ENCODE results near the gene RIMBP3C.
"Not testable (repeated sequence)": the region's sequence is repeated elsewhere in the genome, so short reads cannot be mapped to it uniquely, and the experiment has no call there.

The RIMBP3C gene, protein sequence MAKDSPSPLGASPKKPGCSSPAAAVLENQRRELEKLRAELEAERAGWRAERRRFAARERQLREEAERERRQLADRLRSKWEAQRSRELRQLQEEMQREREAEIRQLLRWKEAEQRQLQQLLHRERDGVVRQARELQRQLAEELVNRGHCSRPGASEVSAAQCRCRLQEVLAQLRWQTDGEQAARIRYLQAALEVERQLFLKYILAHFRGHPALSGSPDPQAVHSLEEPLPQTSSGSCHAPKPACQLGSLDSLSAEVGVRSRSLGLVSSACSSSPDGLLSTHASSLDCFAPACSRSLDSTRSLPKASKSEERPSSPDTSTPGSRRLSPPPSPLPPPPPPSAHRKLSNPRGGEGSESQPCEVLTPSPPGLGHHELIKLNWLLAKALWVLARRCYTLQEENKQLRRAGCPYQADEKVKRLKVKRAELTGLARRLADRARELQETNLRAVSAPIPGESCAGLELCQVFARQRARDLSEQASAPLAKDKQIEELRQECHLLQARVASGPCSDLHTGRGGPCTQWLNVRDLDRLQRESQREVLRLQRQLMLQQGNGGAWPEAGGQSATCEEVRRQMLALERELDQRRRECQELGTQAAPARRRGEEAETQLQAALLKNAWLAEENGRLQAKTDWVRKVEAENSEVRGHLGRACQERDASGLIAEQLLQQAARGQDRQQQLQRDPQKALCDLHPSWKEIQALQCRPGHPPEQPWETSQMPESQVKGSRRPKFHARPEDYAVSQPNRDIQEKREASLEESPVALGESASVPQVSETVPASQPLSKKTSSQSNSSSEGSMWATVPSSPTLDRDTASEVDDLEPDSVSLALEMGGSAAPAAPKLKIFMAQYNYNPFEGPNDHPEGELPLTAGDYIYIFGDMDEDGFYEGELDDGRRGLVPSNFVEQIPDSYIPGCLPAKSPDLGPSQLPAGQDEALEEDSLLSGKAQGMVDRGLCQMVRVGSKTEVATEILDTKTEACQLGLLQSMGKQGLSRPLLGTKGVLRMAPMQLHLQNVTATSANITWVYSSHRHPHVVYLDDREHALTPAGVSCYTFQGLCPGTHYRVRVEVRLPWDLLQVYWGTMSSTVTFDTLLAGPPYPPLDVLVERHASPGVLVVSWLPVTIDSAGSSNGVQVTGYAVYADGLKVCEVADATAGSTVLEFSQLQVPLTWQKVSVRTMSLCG (N-terminal part only)

DNA sequence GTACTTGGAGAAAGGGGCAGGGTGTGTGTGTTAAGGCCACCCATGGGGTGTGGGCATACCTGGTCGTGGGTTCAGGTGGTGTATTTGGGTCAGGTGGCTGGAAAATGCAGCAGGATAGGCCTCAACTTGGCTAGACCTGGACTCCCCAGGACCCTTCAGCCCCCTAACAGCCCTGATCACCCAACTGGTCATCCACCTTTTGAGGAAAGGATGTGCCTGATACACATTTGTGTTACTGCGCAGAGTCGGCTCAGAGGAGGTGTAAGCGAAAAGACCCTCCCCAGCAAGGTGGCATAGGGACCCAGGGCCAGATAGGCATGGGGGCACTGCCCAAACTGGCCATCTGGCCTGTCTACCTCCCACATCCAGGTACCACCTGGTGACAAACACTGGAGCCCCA, at the start of gene RIMBP3C:
Gene RIMBP3C, minus strand, starts transcription at position 101 of the 400 bp plus-strand sequence. CDS start 485 bp downstream, outside the sequence.
- not testable (repeated sequence) for FAIRE-seq

DNA sequence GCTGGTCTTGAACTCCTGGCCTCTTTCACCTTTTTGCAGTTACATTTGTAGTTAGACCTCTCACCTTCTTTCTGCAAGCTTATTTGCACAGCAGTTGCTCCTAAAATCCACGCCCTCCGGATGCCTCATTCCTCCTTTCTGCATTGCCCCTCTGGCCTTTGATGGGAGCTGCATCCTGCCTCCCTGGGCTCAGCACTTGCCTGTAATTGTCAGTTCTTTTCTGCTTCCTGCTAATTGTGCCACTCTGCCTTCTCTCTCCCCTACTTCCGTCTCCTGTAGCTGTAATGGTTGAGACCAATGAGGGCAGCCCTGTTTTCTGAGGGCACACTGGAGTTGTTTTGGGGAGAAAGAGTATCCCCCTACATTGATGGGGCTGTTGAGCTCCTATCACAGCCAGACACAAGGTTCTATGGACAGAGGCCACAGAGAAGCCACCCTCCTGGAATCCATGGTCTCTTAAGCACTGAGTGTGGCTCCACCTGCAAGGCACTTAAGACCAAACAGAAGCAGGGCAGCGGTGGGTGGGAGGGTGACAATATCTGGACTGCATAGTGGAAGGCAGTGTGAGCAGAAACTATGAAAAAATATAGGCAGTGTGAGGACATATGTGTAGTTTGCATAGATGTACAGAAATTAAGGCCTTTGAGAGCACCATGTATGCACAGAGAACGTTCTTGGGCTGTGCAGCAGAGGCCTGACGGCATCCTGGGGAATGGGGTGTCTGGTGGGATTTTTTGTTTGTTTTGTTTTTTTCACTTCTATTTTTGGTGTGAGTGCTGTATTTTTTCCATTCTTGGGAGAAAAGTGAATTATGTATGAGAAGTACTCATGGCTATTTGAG, 48.0 kb upstream of the RIMBP3C start:
- FAIRE-seq = no peak

DNA sequence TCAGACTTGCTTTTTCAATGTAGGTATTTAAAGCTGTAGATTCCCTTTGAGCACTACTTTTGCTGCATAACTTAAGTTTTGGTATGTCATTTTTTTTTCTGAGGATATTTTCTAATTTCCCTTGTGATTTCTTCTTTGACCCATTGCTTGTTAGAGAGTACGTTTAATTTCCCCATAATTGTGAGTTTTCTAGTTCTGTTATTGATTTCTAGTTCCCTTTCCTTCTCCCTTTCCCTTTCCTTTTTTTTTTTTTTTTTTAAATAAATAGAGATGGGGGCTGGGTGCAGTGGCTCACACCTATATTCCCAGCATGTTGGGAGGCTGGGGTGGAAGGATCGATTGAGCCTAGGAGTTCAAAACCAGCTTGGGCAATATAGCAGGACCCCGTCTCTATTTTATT, 47.0 kb upstream of the RIMBP3C start:
- no peak for FAIRE-seq

DNA sequence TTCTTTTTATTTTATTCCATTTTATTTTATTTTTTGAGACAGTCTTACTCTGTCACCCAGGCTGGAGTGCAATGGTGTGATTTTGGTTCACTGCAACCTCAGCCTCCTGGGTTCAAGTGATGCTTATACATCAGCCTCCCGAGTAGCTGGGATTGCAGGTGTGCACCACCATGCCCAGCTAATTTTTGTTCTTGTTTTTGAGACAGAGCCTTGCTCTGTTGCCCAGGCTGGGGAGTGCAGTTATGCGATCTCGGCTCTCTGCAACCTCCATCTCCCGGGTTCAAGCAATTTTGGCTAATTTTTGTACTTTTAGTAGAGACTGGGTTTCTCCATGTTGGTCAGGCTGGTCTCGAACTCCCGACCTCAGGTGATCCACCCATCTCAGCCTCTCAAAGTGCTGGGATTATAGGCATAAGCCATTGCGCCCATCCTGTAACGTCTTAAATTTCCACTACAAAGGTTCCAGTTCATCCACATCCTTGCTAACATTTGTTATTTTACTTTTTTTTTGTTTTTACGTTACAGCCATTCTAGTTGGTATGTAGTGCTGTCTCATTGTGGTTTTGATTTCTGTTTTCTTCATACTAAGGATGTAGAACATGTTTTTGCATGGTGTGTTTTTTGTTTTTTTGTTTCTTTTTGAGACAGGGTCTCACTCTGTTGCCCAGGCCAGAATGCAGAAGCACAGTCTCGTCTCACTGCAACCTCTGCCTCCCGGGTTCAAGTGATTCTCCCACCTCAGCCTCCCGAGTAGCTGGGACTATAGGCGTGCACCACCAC, 45.3 kb upstream of the RIMBP3C start:
- not testable (repeated sequence) for FAIRE-seq

DNA sequence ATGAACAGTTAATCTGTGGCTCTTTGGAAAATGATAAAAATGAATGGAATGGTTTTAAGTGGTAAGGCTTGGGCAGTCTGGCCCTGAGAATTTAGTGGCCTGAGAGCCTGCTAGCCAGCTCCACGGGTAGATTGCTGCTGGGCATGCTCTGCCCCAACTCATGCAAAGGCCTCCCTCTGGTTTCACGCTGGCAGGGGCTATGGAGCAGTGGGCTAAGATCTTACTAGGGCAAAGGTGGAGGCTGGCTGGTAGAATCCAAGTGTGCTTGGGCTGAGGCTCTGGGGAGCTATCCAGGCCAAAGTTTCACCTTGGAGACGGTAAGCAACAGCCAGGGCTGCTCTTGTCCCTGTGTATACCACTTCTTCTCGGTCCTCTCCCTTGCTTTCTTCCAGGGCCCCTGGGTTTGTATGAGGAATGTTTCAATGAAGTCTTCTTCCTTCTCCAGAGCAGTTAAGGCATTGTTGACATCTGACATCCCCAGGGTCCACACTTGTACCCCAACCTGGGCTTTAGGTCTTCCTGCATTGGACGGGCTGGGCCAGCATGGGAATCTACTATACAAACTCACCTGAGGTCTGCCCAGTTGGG, 43.7 kb upstream of the RIMBP3C start:
- no peak for FAIRE-seq

DNA sequence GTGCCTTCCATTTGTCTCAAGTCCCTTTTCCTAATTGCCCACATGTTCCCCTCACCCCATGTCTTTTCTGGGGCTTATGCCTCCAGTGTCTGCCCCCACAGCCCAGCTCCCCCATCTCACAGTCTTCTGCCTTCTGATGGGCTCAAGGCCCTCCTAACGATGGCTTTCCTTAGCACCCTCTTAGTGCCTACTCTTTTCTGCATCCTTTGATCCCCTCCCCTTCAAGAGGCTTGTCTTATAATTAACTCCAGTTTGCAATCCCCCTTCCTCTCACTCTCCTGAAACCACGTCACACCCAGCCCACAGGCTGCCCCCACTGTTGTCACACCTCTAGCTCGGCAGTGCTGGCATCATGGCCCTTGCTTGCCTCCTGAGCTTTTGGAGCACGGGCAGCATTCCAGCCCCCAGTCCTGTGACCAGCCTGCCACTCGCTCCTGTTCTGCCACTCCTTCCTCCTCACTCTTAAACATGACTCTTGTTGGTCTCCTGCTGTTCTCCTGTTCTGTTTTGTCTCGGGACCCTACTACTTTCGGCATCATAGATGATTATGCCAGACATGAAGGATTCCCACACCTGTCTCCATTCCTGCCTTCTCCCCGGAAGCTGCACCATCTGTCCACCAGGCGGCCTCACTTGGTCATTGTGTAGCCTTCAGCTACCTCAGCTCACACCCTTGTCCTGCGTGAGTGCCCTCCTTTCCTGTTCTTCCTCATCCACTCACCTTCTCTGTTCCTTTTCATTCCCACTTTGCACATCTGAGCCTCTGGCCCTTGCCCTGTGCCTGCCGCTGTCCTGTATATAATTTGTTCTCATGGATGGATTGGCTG, 42.4 kb upstream of the RIMBP3C start:
- FAIRE-seq = no peak

DNA sequence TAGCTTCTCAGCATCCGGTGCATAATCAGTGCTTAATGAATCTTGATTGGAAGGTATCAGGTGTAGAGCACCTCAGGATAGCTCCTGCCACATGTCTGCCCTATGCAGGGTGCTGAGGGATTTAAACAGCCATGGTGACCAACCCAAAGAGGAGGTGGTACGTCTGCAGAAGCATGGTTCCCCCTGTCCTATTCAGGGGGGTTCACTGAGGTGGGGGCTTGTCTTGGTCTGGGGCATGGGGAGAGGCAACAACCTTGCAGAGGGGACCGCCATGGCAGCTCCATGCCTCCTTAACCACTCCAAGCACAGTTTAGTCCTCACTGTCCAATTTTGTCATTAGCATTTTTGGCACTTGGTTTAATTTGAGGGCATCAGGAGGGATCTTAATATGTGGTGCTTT, 41.2 kb upstream of the RIMBP3C start:
- FAIRE-seq = no peak

DNA sequence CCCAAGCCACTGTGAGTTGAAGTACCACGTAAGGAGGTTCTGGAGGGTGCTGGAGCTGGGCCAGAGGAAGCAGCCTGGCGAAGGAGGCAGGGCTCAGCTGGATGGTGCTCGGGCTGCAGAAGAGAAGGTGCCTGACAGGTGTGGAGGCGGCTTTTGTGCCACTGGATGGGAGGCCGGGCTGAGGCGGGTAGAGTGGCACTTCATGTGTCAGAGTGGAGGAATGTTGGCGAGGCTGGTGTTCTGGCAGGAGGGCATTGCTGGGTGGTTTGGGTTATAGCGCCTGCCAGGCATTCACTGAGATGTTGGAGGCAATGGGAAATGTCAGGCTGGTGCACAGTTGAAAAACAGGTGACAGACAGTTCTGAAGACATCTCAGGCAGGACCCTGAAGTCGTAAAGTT, 40.4 kb upstream of the RIMBP3C start:
- no peak for FAIRE-seq

DNA sequence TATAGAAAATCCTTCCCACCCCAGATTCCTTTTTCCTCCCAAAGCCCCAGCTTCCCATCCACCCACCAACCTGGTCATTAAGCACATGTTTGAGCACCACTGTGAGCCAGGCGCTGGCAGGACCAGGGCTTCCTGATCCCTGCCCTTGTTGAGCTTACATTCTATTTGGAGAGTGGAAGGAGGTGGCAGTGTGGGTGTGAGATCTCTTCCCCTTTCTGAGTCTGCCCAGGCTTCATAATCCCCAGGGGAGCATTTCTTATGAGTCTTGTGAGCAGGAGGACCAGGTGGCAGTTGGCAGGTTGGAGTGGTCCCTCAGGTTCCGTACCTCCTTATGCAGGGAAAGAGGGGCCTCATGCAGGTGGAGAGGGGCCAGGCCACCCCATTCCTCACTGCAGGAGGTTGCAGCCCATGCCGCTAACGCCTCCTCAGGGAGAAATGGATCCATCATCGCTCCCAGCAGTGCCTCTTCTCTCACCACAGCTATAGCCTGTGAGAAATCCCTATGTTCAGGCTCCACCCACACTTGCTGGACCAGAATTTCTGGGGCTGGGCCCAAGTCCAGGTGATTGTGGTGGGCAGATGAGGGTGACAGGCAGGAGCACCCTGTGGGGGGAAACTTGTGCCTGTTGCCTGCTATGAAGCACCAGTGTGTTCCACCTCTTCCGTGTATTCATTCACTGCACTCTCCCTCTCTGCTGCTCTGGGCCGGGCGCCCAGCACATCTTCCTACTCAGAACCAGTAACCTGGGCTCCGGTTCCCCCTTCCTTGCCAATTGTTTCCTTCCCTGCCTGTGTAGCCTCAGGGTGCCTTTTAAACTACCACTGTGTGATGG, 39.8 kb upstream of the RIMBP3C start:
- no peak for FAIRE-seq

DNA sequence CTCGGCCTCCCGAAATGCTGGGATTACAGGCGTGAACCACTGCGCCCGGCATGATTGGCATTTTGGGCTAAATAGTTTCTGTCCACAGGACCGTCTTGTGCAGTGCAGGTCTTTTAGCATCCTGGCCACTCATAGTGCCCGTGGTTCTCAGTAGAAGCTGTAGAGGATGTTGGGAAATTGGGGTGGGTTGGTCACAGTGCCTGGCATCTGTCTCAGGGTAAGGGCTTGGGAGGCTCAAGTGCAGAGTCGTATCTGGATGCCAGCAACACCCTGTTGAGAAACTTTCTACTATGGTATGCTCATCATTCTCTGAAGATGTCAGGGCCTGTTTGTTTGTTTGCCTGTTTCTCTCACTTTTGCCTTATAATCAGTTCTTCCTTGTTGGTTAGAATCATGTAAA, 38.1 kb upstream of the RIMBP3C start:
- FAIRE-seq = no peak

DNA sequence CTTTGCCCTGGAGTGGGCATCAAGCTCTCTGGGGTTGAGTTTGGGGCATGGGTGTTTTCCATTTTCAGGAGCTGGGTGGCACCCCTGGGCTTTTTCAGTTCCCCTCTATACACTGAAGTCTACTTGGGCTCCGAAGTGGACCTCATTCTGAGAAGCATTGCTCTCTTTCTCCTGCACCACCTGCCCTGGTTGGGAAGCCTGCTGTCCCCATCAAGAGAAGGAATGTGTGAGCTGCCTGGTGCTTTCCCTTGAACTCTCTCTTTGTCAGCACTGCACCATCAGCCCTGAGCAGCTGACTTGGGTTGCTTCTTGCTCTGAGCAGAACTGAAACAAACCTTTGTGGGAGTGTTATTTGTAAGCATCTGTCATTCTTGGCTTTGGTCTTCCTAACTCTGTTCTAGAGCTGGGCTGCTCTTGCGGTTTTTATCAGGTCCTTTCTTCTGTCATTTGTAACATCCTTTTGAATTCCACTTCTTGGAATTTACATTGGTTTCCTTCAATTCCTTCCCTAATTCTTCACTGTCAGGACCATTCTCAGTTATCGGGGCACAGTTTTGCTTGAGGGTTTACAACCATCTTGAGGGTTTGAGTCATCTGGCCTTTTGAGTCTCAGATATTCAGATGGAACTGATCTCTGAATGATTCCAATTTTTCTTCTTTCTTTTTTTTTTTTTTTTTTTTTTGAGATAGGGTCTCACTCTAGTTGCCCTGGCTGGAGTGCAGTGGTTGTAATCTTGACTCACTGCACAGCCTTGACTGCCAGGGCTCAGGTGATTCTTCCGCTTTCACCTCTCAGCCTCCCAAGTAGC, 36.7 kb upstream of the RIMBP3C start:
- no peak for FAIRE-seq

DNA sequence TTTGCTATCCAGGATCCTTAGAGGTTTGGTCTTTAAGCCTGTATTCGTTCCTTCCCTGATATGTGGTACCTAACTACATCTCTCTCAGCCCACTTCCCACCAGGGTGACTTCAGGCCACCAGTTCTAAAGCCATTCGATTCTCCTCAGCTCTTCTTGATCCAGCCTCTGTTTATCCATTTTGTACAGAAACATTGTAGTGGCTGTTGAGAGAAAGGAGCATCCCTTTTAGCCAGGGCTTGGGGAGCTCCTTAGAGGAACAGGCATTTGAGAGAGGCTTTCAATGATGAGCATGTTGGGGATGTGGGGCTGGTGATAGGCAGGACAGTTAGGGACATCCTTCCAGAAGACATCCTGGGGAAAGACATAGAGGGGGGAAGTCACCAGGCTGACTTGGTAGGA, 34.1 kb upstream of the RIMBP3C start:
- FAIRE-seq = no peak

DNA sequence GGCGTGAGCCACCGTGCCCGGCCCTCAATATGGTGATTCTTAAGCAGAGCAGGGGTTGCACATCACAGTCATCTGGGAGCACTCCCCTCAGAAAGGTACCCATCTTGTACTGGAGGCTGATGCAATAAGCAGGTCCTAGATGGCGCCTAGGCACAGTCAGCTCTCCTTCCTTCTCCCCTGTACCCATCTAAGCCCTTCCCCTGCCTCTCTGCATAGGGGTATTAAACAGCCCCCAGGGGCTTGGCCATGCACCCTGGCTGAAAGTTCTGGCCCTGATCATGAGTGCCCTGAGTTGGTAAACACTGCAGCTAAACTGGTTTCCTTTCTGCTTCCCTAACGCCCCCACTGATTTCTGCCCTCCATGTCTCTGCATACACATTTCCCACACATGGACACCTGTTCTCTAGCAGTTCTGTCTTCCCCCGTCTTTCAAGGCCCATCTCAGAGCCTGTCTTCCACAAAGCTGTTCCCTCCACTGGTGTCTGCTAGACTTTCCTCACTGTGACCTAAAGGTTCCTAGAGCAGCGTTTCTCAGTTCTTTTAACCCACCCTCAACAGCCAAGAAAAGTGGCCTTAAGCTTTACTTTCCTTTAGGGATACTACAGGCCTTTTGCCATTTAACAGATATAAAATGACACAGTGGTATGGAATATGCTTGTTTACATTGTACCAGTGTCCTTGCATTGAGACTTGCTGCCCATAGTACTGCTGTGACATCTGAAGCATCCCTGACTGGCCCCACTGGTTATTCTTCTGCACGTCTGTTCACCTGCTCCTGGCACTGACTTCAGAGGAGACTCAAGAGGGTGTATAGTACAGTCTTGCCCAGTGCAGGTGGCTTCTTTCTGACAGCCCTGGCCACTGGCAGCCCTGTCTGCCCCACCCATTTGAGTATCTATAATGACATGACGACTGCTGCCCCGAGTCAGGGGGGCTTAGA, 31.8 kb upstream of the RIMBP3C start:
- FAIRE-seq = no peak

DNA sequence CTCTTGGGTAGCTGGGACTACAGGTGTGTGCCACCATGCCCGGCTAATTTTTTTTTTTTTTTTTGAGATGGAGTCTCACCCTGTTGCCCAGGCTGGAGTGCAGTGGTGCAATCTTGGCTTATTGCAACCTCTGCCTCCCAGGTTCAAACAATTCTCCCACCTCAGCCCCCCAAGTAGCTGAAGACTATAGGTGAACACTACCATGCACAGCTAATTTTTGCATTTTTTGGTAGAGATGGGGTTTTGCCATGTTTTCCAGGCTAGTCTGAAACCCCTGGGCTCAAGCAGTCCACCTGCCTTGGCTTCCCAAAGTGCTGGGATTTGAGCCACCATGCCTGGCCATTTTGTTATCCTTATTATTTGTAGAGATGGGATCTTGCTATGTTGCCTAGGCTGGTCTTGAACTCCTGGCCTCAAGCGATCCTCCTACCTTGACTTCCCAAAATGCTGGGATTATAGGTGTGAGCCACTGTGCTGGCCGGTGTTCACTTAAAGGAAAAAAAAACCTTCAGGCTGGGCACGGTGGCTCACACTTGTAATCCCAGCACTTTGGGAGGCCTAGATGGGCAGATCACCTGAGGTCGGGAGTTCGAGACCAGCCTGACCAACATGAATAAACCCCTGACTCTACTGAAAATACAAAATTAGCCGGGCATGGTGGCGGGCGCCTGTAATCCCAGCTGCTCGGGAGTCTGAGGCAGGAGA, 29.9 kb upstream of the RIMBP3C start:
- FAIRE-seq = not testable (repeated sequence)

DNA sequence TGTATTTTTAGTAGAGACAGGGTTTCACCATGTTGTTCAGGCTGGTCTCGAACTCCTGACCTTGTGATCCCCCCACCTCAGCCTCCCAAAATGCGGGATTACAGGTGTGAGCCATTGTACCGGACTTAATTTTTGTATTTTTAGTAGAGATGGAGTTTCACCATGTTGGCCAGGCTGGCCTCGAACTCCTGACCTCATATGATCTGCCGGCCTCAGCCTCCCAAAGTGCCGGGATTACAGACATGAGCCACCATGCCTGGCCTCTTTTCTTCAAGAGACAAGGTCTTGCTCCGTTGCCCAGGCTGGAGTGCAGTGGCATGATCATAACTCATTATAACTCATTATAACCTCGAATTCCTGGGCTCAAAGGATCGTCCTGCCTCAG, 29.4 kb upstream of the RIMBP3C start:
- FAIRE-seq = not testable (repeated sequence)

DNA sequence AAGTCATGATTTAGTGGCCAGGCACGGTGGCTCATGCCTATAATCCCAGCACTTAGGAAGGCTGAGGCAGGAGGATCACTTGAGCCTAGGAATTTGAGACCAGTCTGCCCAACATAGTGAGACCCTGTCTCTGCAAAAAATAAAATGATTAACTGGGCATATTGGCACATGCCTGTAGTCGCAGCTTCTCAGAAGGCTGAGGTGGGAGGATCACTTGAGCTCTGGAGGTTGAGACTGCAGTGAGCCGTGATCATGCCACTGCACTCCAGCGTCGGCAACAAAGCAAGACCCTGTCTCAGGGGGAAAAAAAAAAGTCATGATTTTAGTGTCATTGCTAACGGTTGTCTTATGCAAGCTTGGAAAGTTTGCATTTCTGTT, 28.2 kb upstream of the RIMBP3C start:
- no peak for FAIRE-seq
